OCI-LY3 (cell line): ENCODE data around the gene HNF1B.
"Not testable (repeated sequence)": the region's sequence is repeated elsewhere in the genome, so short reads cannot be mapped to it uniquely, and the experiment has no call there.

Experiments used
- H2AFZ ChIP-seq: fragments of 200-600, 300-600 bp; shearing (Covaris generic); 2 replicates; pipeline ENCODE4 v1.6.0; 2014; ENCODE audit warnings: antibody characterized with exemption, low read depth, low read length
- H3K27ac ChIP-seq: fragments of 200-600, 300-600 bp; sonication (generic); 2 replicates; pipeline ENCODE4 v1.5.1; 2014; ENCODE audit warnings: mild to moderate bottlenecking, low read length, moderate library complexity, mixed read lengths
- H3K27me3 ChIP-seq: fragments of 200-600, 300-600 bp; sonication (generic); 2 replicates; pipeline ENCODE4 v1.6.1; 2014; ENCODE audit warnings: low read depth, low read length, mixed read lengths
- H3K36me3 ChIP-seq: fragments of 200-600, 300-600 bp; sonication (generic); replicated peaks from 2 replicates; pipeline ENCODE3; 2014; ENCODE audit warnings: low read depth, low read length, mixed read lengths
- H3K4me1 ChIP-seq: fragments of 300-600, 200-600 bp; sonication (generic); 2 replicates; pipeline ENCODE4 v1.6.1; 2014; ENCODE audit warnings: low read length, mixed read lengths
- H3K4me2 ChIP-seq: fragments of 200-600, 300-600 bp; sonication (generic); 2 replicates; pipeline ENCODE4 v1.6.1; 2014; ENCODE audit warnings: low read length, mixed read lengths
- H3K4me3 ChIP-seq: fragments of 300-600, 200-600 bp; sonication (generic); 2 replicates; pipeline ENCODE4 v1.5.1; 2014; ENCODE audit warnings: antibody characterized with exemption, mild to moderate bottlenecking, low read length, moderate library complexity
- H3K79me2 ChIP-seq: fragments of 300-600, 200-600 bp; shearing (Covaris generic); 2 replicates; pipeline ENCODE4 v1.6.1; 2014; ENCODE audit warnings: mild to moderate bottlenecking, low read length, mixed read lengths
- H3K9ac ChIP-seq: fragments of 300-600, 200-600 bp; shearing (Covaris generic); 2 replicates; pipeline ENCODE4 v1.6.0; 2014; ENCODE audit warnings: mild to moderate bottlenecking, low read length, moderate library complexity
- H3K9me3 ChIP-seq: fragments of 200-600, 300-600 bp; shearing (Covaris generic); 2 replicates; pipeline ENCODE4 v1.6.1; 2014; ENCODE audit warnings: low read length, mixed read lengths; ENCODE audit not compliant: insufficient read depth
- H4K20me1 ChIP-seq: fragments of 200-600, 300-600 bp; sonication (generic); 2 replicates; pipeline ENCODE4 v1.6.1; 2016; ENCODE audit warnings: low read length, mixed read lengths; ENCODE audit not compliant: insufficient read depth
- CTCF ChIP-seq: fragments of 200-600, 300-600 bp; sonication (generic); IDR thresholded peaks from 2 replicates; pipeline ENCODE4 v1.5.1; 2014; ENCODE audit warnings: antibody characterized with exemption, low read length, low read depth
- EZH2phosphoT487 ChIP-seq: fragments of 200-600 bp; shearing (Covaris generic); IDR thresholded peaks from 2 replicates; pipeline ENCODE4 v1.6.1; 2018; ENCODE audit warnings: antibody characterized with exemption, mixed run types, low read depth

Gene HNF1B

GRCh38 chr17:37691807-37692206 lies 53.1 kb downstream of the HNF1B start:
- Histone ChIP-seq H3K4me3 (no peak overlapping the region), H3K36me3 (peaks cover 39% of the 10 kb centered on the region), H3K4me2 (no peak overlapping the region), H3K27me3 (no peaks in the 10 kb centered on the region), H3K9ac (no peak overlapping the region), H3K79me2 (no peaks in the 10 kb centered on the region), H3K27ac (no peak overlapping the region), H3K9me3 (no peaks in the 10 kb centered on the region), H4K20me1 (no peaks in the 10 kb centered on the region), H3K4me1 (no peaks in the 10 kb centered on the region), H2AFZ (no peak overlapping the region)
- TF ChIP-seq CTCF = no peak
- no peak for TF ChIP-seq EZH2phosphoT487

- H3K4me2 ChIP-seq = no peak overlapping the region
- peaks cover 50% of the 10 kb centered on the region for H3K36me3 ChIP-seq
- no peak overlapping the region for H3K4me3 ChIP-seq
- H4K20me1 ChIP-seq = no peaks in the 10 kb centered on the region
- H3K27ac ChIP-seq = no peak overlapping the region
- TF ChIP-seq EZH2phosphoT487 = no peak
- no peak for TF ChIP-seq CTCF
- H3K9ac ChIP-seq = no peak overlapping the region
- no peaks in the 10 kb centered on the region for H3K79me2 ChIP-seq
- H2AFZ ChIP-seq = no peak overlapping the region
- H3K4me1 ChIP-seq = no peaks in the 10 kb centered on the region
- H3K27me3 ChIP-seq = no peaks in the 10 kb centered on the region
- H3K9me3 ChIP-seq = no peaks in the 10 kb centered on the region
These were observed 55.5 kb downstream of the HNF1B start for GRCh38 chr17:37689317-37689716.

GRCh38 chr17:37683454-37683984 lies 61.3 kb downstream of the HNF1B start:
- no peak overlapping the region for H3K4me2 ChIP-seq
- H3K27ac ChIP-seq = no peak overlapping the region
- no peak overlapping the region for H3K9ac ChIP-seq
- H3K27me3 ChIP-seq = no peaks in the 10 kb centered on the region
- H3K4me1 ChIP-seq = no peaks in the 10 kb centered on the region
- TF ChIP-seq EZH2phosphoT487 (no peak), CTCF (no peak)
- no peaks in the 10 kb centered on the region for H3K9me3 ChIP-seq
- no peaks in the 10 kb centered on the region for H3K79me2 ChIP-seq
- no peaks in the 10 kb centered on the region for H4K20me1 ChIP-seq
- H3K36me3 ChIP-seq = peaks cover 22% of the 10 kb centered on the region
- H3K4me3 ChIP-seq = no peak overlapping the region
- H2AFZ ChIP-seq = no peak overlapping the region

GRCh38 chr17:37682007-37682406 lies 62.9 kb downstream of the HNF1B start:
- H3K9ac ChIP-seq = no peak overlapping the region
- H2AFZ ChIP-seq = no peak overlapping the region
- TF ChIP-seq CTCF (no peak), EZH2phosphoT487 (no peak)
- no peaks in the 10 kb centered on the region for H3K4me1 ChIP-seq
- H3K79me2 ChIP-seq = no peaks in the 10 kb centered on the region
- H3K27ac ChIP-seq = no peak overlapping the region
- peaks cover 16% of the 10 kb centered on the region for H3K36me3 ChIP-seq
- H3K9me3 ChIP-seq = no peaks in the 10 kb centered on the region
- H3K27me3 ChIP-seq = no peaks in the 10 kb centered on the region
- H3K4me2 ChIP-seq = no peak overlapping the region
- H4K20me1 ChIP-seq = no peaks in the 10 kb centered on the region
- H3K4me3 ChIP-seq = no peak overlapping the region

- H2AFZ ChIP-seq, H3K4me2 ChIP-seq, H3K4me3 ChIP-seq, H3K36me3 ChIP-seq, H3K9ac ChIP-seq, H3K79me2 ChIP-seq, H3K4me1 ChIP-seq, H3K9me3 ChIP-seq, H4K20me1 ChIP-seq, H3K27ac ChIP-seq, H3K27me3 ChIP-seq: not testable (repeated sequence)
These were observed 64.9 kb downstream of the HNF1B start for GRCh38 chr17:37679995-37680394.
